GM12891 (cell line): ENCODE measurements around the gene ZNF532.

Source experiments
- POLR2A ChIP-seq: IDR thresholded peaks from 2 replicates; pipeline ENCODE4 v1.6.1; 2011; ENCODE audit warnings: low read depth, low read length, control low read depth
- POLR2AphosphoS5 ChIP-seq: IDR thresholded peaks from 2 replicates; pipeline ENCODE4 v1.6.1; 2011; ENCODE audit warnings: low read depth, low read length, control low read depth
- SPI1 ChIP-seq: IDR thresholded peaks from 2 replicates; pipeline ENCODE4 v1.6.1; 2011; ENCODE audit warnings: low read depth, low read length, control low read depth
- TAF1 ChIP-seq: IDR thresholded peaks from 2 replicates; pipeline ENCODE4 v1.6.1; 2011; ENCODE audit warnings: low read depth, low read length, control low read depth

GRCh38 chr18:58820251-58820650 is 44.4 kb upstream of the ZNF532 start:
- no peak for TF ChIP-seq POLR2A
- no peak for TF ChIP-seq POLR2AphosphoS5
- no peak for TF ChIP-seq TAF1
- TF ChIP-seq SPI1: no peak
